Measurements from ENCODE around the gene ATP8B1. TPM values are rescaled to one million over a fixed set of nuclear protein-coding genes. Genes with fewer than 3 reads are reported as not detected.
A peak's percentile ranks its signal among the peaks of the same experiment; 100 is the strongest.

The ATP8B1 gene
- total RNA-seq, 4 donors from 2014 or later, result 17.4 to 26.2 (median 23.4) TPM

DNA sequence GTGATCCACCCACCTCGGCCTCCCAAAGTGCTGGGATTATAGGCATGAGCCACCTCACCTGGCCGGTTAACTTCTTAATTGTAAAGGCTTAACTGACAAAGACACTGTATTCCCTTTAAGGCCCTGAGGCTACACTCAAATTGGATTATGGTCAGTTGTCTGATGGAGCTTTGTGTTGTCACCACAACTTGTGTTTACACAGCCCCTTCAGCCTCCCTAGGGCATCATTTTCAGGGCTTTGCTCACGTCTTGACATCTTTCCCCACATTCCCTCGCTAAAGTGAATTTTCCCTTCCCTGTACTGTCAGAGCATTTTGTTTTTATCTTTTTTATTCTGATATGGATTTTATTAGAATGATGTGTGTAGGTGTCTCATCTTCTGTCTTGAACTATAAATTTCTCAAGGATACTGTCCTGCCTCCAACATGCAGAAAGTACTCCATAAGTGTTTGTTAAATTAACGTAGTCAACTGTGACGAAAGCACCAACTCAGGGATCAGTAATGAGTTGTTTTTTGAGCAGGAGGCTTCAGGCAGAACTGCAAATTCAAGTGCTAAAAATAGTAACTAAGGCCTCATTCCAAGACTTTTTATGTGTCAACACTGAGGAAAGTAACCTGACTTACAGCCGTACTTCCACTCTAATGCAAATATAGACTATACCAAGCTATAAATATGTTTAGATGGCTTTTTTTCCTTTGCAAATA lies 104.4 kb downstream of the ATP8B1 start:
- ATAC-seq, result peak; percentile 48
- Histone ChIP-seq H3K4me1 (peaks cover 0 to 26% (median 0%) of the 10 kb centered on the region in 3 donors), H3K27ac (peak overlapping the region in 3 of 4 donors; percentile 38 to 72 (median 70)), H3K36me3 (peaks cover 0 to 42% of the 10 kb centered on the region in 2 donors), H3K27me3 (no peaks in the 10 kb centered on the region), H3K9me3 (no peaks in the 10 kb centered on the region), H3K4me3 (no peak overlapping the region)
- TF ChIP-seq POLR2AphosphoS5 (IDR thresholded peaks at IDR 0.05) (peak; percentile 44), EP300 (IDR thresholded peaks at IDR 0.05) (no peak), POLR2A (IDR thresholded peaks at IDR 0.05) (no peak)
- TF ChIP-seq, protein P1, sequence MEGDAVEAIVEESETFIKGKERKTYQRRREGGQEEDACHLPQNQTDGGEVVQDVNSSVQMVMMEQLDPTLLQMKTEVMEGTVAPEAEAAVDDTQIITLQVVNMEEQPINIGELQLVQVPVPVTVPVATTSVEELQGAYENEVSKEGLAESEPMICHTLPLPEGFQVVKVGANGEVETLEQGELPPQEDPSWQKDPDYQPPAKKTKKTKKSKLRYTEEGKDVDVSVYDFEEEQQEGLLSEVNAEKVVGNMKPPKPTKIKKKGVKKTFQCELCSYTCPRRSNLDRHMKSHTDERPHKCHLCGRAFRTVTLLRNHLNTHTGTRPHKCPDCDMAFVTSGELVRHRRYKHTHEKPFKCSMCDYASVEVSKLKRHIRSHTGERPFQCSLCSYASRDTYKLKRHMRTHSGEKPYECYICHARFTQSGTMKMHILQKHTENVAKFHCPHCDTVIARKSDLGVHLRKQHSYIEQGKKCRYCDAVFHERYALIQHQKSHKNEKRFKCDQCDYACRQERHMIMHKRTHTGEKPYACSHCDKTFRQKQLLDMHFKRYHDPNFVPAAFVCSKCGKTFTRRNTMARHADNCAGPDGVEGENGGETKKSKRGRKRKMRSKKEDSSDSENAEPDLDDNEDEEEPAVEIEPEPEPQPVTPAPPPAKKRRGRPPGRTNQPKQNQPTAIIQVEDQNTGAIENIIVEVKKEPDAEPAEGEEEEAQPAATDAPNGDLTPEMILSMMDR (IDR thresholded peaks at IDR 0.05), result no peak
- WGBS, 2 donors (ENCODE audit: low coverage in 1 of 2), result 13 to 34% methylated on average over 3 to 7 of the region's 7 CpGs

DNA sequence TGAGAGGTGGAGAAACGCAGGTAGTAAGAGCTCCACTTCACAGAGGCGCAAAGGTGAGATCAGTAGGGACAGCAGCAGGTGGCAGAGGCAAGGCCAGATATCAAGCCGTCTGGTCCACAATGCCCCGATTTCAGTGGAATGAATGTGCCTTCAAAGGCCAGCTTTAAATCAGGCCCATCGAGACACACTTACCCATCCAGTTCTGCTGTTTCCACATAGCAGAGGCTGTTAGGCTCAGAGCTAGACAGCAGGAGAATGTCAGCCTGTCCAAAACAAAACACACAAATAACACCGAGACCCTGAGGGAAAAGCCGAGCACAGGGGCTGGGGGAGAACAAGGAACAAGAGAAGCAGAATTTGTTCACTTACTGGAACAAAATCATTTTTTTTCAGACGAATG lies 105.7 kb downstream of the ATP8B1 start:
- WGBS, 2 donors (ENCODE audit: low coverage in 1 of 2), result 81 to 90% methylated on average over 3 to 8 of the region's 8 CpGs
- Histone ChIP-seq H3K27me3 (no peaks in the 10 kb centered on the region), H3K27ac (peak overlapping the region in 1 of 4 donors; percentile 26), H3K4me3 (no peak overlapping the region), H3K9me3 (no peaks in the 10 kb centered on the region), H3K36me3 (peaks cover 0 to 52% of the 10 kb centered on the region in 2 donors), H3K4me1 (peaks cover 0 to 26% (median 0%) of the 10 kb centered on the region in 3 donors)
- no peak for ATAC-seq
- no peak for TF ChIP-seq POLR2AphosphoS5 (IDR thresholded peaks at IDR 0.05)
- TF ChIP-seq EP300 (IDR thresholded peaks at IDR 0.05), result no peak
- TF ChIP-seq POLR2A (IDR thresholded peaks at IDR 0.05), result no peak
- TF ChIP-seq, protein P1 (IDR thresholded peaks at IDR 0.05), result no peak

DNA sequence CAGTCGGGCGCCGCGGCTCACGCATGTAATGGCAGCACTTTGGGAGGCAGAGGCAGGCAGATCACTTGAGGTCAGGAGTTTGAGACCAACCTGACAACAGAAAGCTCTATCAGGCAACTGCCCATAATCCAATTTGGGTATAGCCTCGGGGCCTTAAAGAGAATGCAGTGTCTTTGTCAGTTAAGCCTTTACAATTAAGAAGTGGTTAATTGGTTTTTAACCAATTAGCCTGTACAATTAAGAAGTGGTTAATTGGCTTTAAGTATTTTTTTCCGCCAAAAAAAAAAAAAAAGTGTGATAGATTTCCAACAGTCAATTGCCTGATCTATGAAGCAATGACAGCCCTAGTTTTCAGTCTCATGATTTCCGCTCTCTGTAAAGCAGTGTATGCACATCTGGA lies 106.8 kb downstream of the ATP8B1 start:
- no peaks in the 10 kb centered on the region for H3K9me3 ChIP-seq
- H3K4me3 ChIP-seq, result no peak overlapping the region
- no peak overlapping the region for H3K27ac ChIP-seq
- TF ChIP-seq EP300 (IDR thresholded peaks at IDR 0.05) (no peak), POLR2AphosphoS5 (IDR thresholded peaks at IDR 0.05) (no peak), POLR2A (IDR thresholded peaks at IDR 0.05) (no peak)
- TF ChIP-seq, protein P1 (IDR thresholded peaks at IDR 0.05), result no peak
- H3K27me3 ChIP-seq, result no peaks in the 10 kb centered on the region
- WGBS, 2 donors (ENCODE audit: low coverage in 1 of 2), result 84 to 94% methylated on average over 6 to 7 of the region's 8 CpGs
- ATAC-seq, result no peak
- peaks cover 0 to 26% (median 0%) of the 10 kb centered on the region in 3 donors for H3K4me1 ChIP-seq
- peaks cover 0 to 60% of the 10 kb centered on the region in 2 donors for H3K36me3 ChIP-seq

DNA sequence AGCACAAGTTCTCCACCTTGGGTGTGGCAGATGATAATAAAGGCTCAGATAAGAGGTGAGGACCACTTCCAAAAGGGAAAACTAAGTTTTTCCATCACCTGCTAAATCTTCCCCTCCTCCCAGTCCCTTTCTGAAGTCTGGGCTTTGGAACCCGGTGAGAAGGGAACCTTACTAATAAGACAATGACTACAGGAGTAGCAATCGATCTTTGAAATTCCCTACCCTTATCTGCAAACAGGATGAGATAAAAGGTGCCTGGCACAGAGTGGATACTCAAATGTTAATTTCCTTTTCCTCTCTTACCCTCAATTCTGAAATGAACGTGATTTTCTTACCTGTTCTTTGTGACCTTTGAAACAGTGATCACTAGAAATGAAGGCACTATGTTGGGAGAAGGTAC lies 111.8 kb downstream of the ATP8B1 start:
- Histone ChIP-seq H3K27ac (no peak overlapping the region), H3K4me3 (no peak overlapping the region), H3K4me1 (no peaks in the 10 kb centered on the region), H3K27me3 (no peaks in the 10 kb centered on the region), H3K36me3 (peaks cover 0 to 83% of the 10 kb centered on the region in 2 donors), H3K9me3 (no peaks in the 10 kb centered on the region)
- ATAC-seq, result no peak
- TF ChIP-seq EP300 (IDR thresholded peaks at IDR 0.05) (no peak), POLR2AphosphoS5 (IDR thresholded peaks at IDR 0.05) (no peak), POLR2A (IDR thresholded peaks at IDR 0.05) (no peak)
- TF ChIP-seq, protein P1 (IDR thresholded peaks at IDR 0.05), result no peak
- 45 to 51% methylated on average over 2 to 3 of the region's 3 CpGs for WGBS, 2 donors (ENCODE audit: low coverage in 1 of 2)

DNA sequence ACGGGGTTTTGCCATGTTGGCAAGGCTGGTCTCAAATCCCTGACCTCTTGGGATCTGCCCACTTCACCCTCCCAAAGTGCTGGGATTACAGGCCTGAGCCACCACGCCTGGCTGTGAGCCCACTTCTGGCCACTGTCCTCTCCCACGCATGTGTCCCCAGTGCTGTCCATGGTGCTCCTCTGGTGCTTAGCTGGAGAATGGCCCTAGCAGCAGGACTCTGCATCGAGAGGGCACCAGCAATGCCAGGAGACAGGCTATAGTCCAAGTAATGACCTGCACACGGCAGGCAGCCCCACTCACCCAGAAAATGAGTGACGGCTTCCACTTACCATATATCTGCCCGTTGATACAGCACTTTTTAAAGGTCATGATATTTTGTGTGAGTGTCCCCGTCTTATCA lies 115.1 kb downstream of the ATP8B1 start:
- ATAC-seq, result no peak
- 88 to 98% methylated on average over 2 to 6 of the region's 8 CpGs for WGBS, 2 donors (ENCODE audit: low coverage in 1 of 2)
- H3K36me3 ChIP-seq, result peaks cover 0 to 88% of the 10 kb centered on the region in 2 donors
- no peaks in the 10 kb centered on the region for H3K9me3 ChIP-seq
- no peak overlapping the region for H3K4me3 ChIP-seq
- no peaks in the 10 kb centered on the region for H3K4me1 ChIP-seq
- H3K27me3 ChIP-seq, result no peaks in the 10 kb centered on the region
- TF ChIP-seq POLR2AphosphoS5 (IDR thresholded peaks at IDR 0.05) (no peak), EP300 (IDR thresholded peaks at IDR 0.05) (no peak), POLR2A (IDR thresholded peaks at IDR 0.05) (no peak)
- TF ChIP-seq, protein P1 (IDR thresholded peaks at IDR 0.05), result no peak
- H3K27ac ChIP-seq, result no peak overlapping the region
